Measurements from ENCODE around the gene ELP1. TPM values are rescaled to one million over a fixed set of nuclear protein-coding genes. Genes with fewer than 3 reads are reported as not detected.

Gene ELP1
- total RNA-seq, 1 experiment from 2014 or later = 53.6 TPM

DNA sequence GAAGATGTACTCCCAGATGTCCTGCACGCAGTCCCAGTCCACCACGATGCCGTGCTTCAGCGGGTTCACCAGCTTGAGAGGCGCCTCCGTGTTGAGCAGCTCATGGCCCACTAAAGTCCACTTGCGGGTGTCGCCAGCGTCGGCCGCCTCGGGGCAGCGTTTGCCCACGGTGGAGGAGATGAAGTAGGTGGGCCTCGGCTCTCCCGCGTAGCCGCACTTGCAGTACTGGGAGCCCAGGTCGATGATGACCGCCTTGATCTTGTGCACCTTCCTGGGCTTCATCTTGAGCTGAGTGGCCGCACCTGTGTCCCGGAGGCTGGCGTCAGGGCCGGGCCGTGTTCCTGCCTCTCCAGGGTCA is 78.4 kb downstream of the ELP1 start:
- Histone ChIP-seq H3K4me2 (ENCODE audit: low read length) (no peak overlapping the region), H3K4me1 (ENCODE audit: insufficient read depth, low read length) (no peaks in the 10 kb centered on the region), H3K27me3 (ENCODE audit: low read length) (no peaks in the 10 kb centered on the region), H3K79me2 (ENCODE audit: low read length) (no peaks in the 10 kb centered on the region), H3K36me3 (ENCODE audit: low read depth, low read length) (no peaks in the 10 kb centered on the region), H3K9ac (ENCODE audit: low read length) (no peak overlapping the region), H4K20me1 (ENCODE audit: low read length) (no peaks in the 10 kb centered on the region), H3K4me3 (ENCODE audit: low read length) (no peak overlapping the region), H3K9me2 (replicated peaks; ENCODE audit: low read length) (no peaks in the 10 kb centered on the region), H3K9me3 (ENCODE audit: low read length) (no peaks in the 10 kb centered on the region), H3K27ac (ENCODE audit: low read length) (no peak overlapping the region), H3F3A (ENCODE audit: low read length, unreplicated experiment) (no peaks in the 10 kb centered on the region), H2AFZ (ENCODE audit: low read length) (no peak overlapping the region)
- ATAC-seq (no peak), DNase-seq (no peak)
- TF ChIP-seq EZH2phosphoT487 (IDR thresholded peaks at IDR 0.05; ENCODE audit: borderline replicate concordance, low read length) (no peak), EZH2 (IDR thresholded peaks at IDR 0.05; ENCODE audit: low read length, unreplicated experiment) (no peak)
- TF ChIP-seq, protein P1, sequence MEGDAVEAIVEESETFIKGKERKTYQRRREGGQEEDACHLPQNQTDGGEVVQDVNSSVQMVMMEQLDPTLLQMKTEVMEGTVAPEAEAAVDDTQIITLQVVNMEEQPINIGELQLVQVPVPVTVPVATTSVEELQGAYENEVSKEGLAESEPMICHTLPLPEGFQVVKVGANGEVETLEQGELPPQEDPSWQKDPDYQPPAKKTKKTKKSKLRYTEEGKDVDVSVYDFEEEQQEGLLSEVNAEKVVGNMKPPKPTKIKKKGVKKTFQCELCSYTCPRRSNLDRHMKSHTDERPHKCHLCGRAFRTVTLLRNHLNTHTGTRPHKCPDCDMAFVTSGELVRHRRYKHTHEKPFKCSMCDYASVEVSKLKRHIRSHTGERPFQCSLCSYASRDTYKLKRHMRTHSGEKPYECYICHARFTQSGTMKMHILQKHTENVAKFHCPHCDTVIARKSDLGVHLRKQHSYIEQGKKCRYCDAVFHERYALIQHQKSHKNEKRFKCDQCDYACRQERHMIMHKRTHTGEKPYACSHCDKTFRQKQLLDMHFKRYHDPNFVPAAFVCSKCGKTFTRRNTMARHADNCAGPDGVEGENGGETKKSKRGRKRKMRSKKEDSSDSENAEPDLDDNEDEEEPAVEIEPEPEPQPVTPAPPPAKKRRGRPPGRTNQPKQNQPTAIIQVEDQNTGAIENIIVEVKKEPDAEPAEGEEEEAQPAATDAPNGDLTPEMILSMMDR (conservative IDR thresholded peaks at IDR 0.05; ENCODE audit: low read depth, low read length) = no peak
- POLR2A ChIA-PET (ENCODE audit: unreplicated experiment) = no interaction called here
- intact Hi-C loops (cut with micrococcal nuclease) = no loop called here
- BruUV-seq (replicated peaks) = no TSS peak
- CTCF ChIA-PET = no interaction called here

DNA sequence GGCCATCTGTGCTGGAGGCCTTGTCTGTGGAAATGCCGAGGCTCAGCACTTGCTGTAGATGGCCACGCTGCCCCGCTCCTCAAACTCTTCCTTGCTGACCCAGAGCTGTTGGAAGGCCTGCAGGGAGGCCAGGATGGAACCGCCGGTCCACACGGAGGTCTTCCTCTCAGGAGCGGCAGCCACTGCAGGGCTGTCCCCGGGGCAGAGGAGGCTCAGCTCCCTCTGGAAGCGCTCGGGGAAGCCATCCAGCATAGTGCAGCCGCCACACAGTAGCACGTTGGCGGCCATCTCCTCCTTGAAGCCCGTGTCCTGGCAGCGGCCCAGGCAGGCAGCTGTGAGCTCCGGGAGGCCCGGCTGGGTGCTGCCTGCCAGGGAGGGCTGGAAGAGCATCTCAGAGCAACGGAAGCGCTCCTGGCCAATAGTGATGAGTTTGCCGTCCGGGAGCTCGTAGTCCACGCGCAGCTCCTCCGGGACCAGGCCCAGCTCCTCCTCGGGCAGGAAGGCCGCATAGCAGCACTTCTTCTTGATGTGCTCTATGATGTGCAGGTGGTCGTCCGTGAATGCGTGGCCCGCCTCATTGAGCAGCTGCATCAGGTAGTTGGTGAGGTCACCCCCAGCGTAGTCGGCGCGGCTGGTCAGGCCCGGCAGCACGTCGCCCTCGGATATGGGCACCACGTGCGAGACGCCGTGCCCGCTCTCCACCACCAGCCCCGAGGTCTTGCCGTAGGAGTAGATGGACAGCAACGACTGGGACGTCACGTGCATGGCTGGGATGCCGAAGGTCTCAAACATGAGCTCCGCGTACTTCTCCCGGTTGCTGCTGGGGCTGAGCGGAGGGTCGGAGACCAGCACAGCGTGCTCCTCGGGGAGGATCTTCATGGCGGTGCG is 79.0 kb downstream of the ELP1 start:
- no peaks in the 10 kb centered on the region for H3K4me1 ChIP-seq (ENCODE audit: insufficient read depth, low read length)
- no peaks in the 10 kb centered on the region for H3K36me3 ChIP-seq (ENCODE audit: low read depth, low read length)
- H3K4me3 ChIP-seq (ENCODE audit: low read length) = no peak overlapping the region
- no peaks in the 10 kb centered on the region for H3F3A ChIP-seq (ENCODE audit: low read length, unreplicated experiment)
- no peaks in the 10 kb centered on the region for H3K79me2 ChIP-seq (ENCODE audit: low read length)
- no peaks in the 10 kb centered on the region for H3K9me3 ChIP-seq (ENCODE audit: low read length)
- no peak overlapping the region for H3K4me2 ChIP-seq (ENCODE audit: low read length)
- no peak overlapping the region for H3K27ac ChIP-seq (ENCODE audit: low read length)
- no peak for TF ChIP-seq EZH2 (IDR thresholded peaks at IDR 0.05; ENCODE audit: low read length, unreplicated experiment)
- intact Hi-C loops (cut with micrococcal nuclease) = no loop called here
- no peak overlapping the region for H2AFZ ChIP-seq (ENCODE audit: low read length)
- ATAC-seq (no peak), DNase-seq (no peak)
- BruUV-seq (replicated peaks) = no TSS peak
- H3K27me3 ChIP-seq (ENCODE audit: low read length) = no peaks in the 10 kb centered on the region
- ChIA-PET POLR2A (ENCODE audit: unreplicated experiment) (no interaction called here), CTCF (no interaction called here)
- H4K20me1 ChIP-seq (ENCODE audit: low read length) = no peaks in the 10 kb centered on the region
- no peaks in the 10 kb centered on the region for H3K9me2 ChIP-seq (replicated peaks; ENCODE audit: low read length)
- no peak overlapping the region for H3K9ac ChIP-seq (ENCODE audit: low read length)

DNA sequence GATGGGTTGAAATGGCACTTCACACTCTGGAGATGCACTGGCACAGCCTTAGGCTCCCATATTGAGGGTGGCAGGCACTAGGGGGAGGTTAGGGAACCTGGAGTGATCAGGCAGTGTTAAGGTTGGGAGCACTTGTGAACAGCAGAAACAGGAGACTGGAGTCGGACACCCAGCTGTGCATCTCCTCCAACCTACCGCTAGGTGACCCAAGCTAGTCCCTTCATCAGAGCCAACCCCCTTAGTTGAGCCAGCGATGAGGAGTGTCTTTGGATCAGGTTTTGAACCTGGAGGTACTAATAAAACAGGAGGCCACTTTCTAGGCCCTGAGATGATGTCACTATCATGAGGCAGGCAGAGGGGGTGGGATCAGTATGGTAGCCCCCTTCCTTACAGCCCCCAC is 79.8 kb downstream of the ELP1 start:
- DNase-seq = no peak
- no peak for ATAC-seq
- no peaks in the 10 kb centered on the region for H3K79me2 ChIP-seq (ENCODE audit: low read length)
- no peaks in the 10 kb centered on the region for H4K20me1 ChIP-seq (ENCODE audit: low read length)
- H3K9ac ChIP-seq (ENCODE audit: low read length) = no peak overlapping the region
- H3F3A ChIP-seq (ENCODE audit: low read length, unreplicated experiment) = no peaks in the 10 kb centered on the region
- no peaks in the 10 kb centered on the region for H3K9me3 ChIP-seq (ENCODE audit: low read length)
- H3K9me2 ChIP-seq (replicated peaks; ENCODE audit: low read length) = no peaks in the 10 kb centered on the region
- no peak overlapping the region for H2AFZ ChIP-seq (ENCODE audit: low read length)
- ChIA-PET CTCF (no interaction called here), POLR2A (ENCODE audit: unreplicated experiment) (no interaction called here)
- no TSS peak for BruUV-seq (replicated peaks)
- H3K4me1 ChIP-seq (ENCODE audit: insufficient read depth, low read length) = no peaks in the 10 kb centered on the region
- no peak overlapping the region for H3K4me2 ChIP-seq (ENCODE audit: low read length)
- H3K4me3 ChIP-seq (ENCODE audit: low read length) = no peak overlapping the region
- TF ChIP-seq EZH2 (IDR thresholded peaks at IDR 0.05; ENCODE audit: low read length, unreplicated experiment) = no peak
- TF ChIP-seq EZH2phosphoT487 (IDR thresholded peaks at IDR 0.05; ENCODE audit: borderline replicate concordance, low read length) = no peak
- TF ChIP-seq, protein P1 (conservative IDR thresholded peaks at IDR 0.05; ENCODE audit: low read depth, low read length) = no peak
- intact Hi-C loops (cut with micrococcal nuclease) = no loop called here
- no peak overlapping the region for H3K27ac ChIP-seq (ENCODE audit: low read length)
- no peaks in the 10 kb centered on the region for H3K36me3 ChIP-seq (ENCODE audit: low read depth, low read length)
- H3K27me3 ChIP-seq (ENCODE audit: low read length) = no peaks in the 10 kb centered on the region

Measured in PC-3 (cell line).